Activated CD8-positive, alpha-beta T cell treated with anti-CD3 and anti-CD28 coated beads, Interleukin-2, amount 10 ng/mL, durations not matched to agents 7 days and 5 days (primary cell): ENCODE data around the gene GALNT9. TPM values are rescaled to one million over a fixed set of nuclear protein-coding genes. Genes with fewer than 3 reads are reported as not detected.
"Not testable (repeated sequence)": the region's sequence is repeated elsewhere in the genome, so short reads cannot be mapped to it uniquely, and the experiment has no call there.

Source experiments
- ATAC-seq: fragments of 150-1000 bp; cut with Tn5 transposase; one replicate; pipeline ENCODE4 v1.10.0; 2021; ENCODE audit warnings: moderate library complexity
- CTCF ChIA-PET: fragments of 350-600 bp; sonication (Branson Sonifier 250); formaldehyde crosslinking; loops from one replicate; lab custom pipeline; 2021; ENCODE audit warnings: antibody characterized with exemption; lab: Charles Lee
- POLR2A ChIA-PET: fragments of 350-600 bp; sonication (Branson Sonifier 250); formaldehyde crosslinking; loops from one replicate; lab custom pipeline; 2021; ENCODE audit warnings: antibody characterized with exemption; lab: Charles Lee
- DNase-seq: peaks from one replicate; pipeline ENCODE4 v3.0.0-alpha.2; 2020
- H3K27ac Mint-ChIP-seq: one replicate; pipeline ENCODE4 v1.8.0; 2021; ENCODE audit warnings: mild to moderate bottlenecking, mixed read lengths
- H3K27me3 Mint-ChIP-seq: one replicate; pipeline ENCODE4 v1.8.0; 2021; ENCODE audit warnings: low read depth, mixed read lengths
- H3K36me3 Mint-ChIP-seq: one replicate; pipeline ENCODE4 v1.8.0; 2021; ENCODE audit warnings: low read depth, mixed read lengths
- H3K4me1 Mint-ChIP-seq: one replicate; pipeline ENCODE4 v1.8.0; 2021; ENCODE audit warnings: low read depth, mixed read lengths
- H3K4me3 Mint-ChIP-seq: one replicate; pipeline ENCODE4 v1.8.0; 2021; ENCODE audit warnings: mild to moderate bottlenecking, mixed read lengths
- H3K9me3 Mint-ChIP-seq: one replicate; pipeline ENCODE4 v1.8.0; 2022; ENCODE audit warnings: mixed read lengths; ENCODE audit not compliant: insufficient read depth
- total RNA-seq, 2 experiments: library from RNA; stranded (reverse); gene quantifications; one replicate each; pipeline ENCODE4 v1.2.3, GENCODE V29; 2021

The GALNT9 gene
- total RNA-seq, 2 experiments from 2014 or later, result not detected

GRCh38 chr12:132151145-132151765 is 178.1 kb downstream of the GALNT9 start:
- Mint-ChIP-seq H3K4me1 (peaks cover 6% of the 10 kb centered on the region), H3K27me3 (no peaks in the 10 kb centered on the region), H3K9me3 (no peaks in the 10 kb centered on the region), H3K4me3 (no peak overlapping the region), H3K36me3 (peaks cover 8% of the 10 kb centered on the region), H3K27ac (no peak overlapping the region)
- ChIA-PET POLR2A (no interaction called here), CTCF (no interaction called here)
- DNase-seq (no peak), ATAC-seq (no peak)

- Mint-ChIP-seq H3K4me1 (peaks cover 11% of the 10 kb centered on the region), H3K36me3 (peaks cover 10% of the 10 kb centered on the region), H3K9me3 (no peaks in the 10 kb centered on the region), H3K27ac (no peak overlapping the region), H3K27me3 (no peaks in the 10 kb centered on the region), H3K4me3 (no peak overlapping the region)
- POLR2A ChIA-PET, result no interaction called here
- CTCF ChIA-PET, result no interaction called here
- DNase-seq, result no peak
- ATAC-seq, result no peak
These were observed 178.6 kb downstream of the GALNT9 start for GRCh38 chr12:132150780-132151144.

- H3K4me3 Mint-ChIP-seq, H3K9me3 Mint-ChIP-seq, H3K27me3 Mint-ChIP-seq, H3K27ac Mint-ChIP-seq, H3K36me3 Mint-ChIP-seq, POLR2A ChIA-PET, DNase-seq, ATAC-seq, CTCF ChIA-PET: not testable (repeated sequence)
- H3K4me1 Mint-ChIP-seq, result peaks cover 21% of the 10 kb centered on the region
These were observed 179.9 kb downstream of the GALNT9 start for GRCh38 chr12:132149526-132149925.

GRCh38 chr12:132148368-132149045 is 180.9 kb downstream of the GALNT9 start:
- ChIA-PET POLR2A (no interaction called here), CTCF (no interaction called here)
- Mint-ChIP-seq H3K4me3 (no peak overlapping the region), H3K36me3 (peaks cover 12% of the 10 kb centered on the region), H3K9me3 (no peaks in the 10 kb centered on the region), H3K27me3 (no peaks in the 10 kb centered on the region), H3K4me1 (peaks cover 21% of the 10 kb centered on the region), H3K27ac (no peak overlapping the region)
- DNase-seq (no peak), ATAC-seq (no peak)

GRCh38 chr12:132147423-132148367 is 181.7 kb downstream of the GALNT9 start:
- Mint-ChIP-seq H3K9me3 (no peaks in the 10 kb centered on the region), H3K4me3 (no peak overlapping the region), H3K36me3 (peaks cover 12% of the 10 kb centered on the region), H3K4me1 (peaks cover 26% of the 10 kb centered on the region), H3K27me3 (no peaks in the 10 kb centered on the region), H3K27ac (no peak overlapping the region)
- CTCF ChIA-PET, result no interaction called here
- DNase-seq, result no peak
- ATAC-seq, result no peak
- POLR2A ChIA-PET, result no interaction called here

- ChIA-PET CTCF (interaction anchor here (0.8 kb wide), 1 partner anchor 72 kb away, joined by 3 read pairs; no protein-coding TSS in a partner anchor), POLR2A (interaction anchor here (0.8 kb wide), 1 partner anchor 9 kb away, joined by 3 read pairs; no protein-coding TSS in a partner anchor)
- H3K4me1 Mint-ChIP-seq, result peaks cover 32% of the 10 kb centered on the region
- no peak for ATAC-seq
- H3K27me3 Mint-ChIP-seq, result no peaks in the 10 kb centered on the region
- no peaks in the 10 kb centered on the region for H3K9me3 Mint-ChIP-seq
- H3K36me3 Mint-ChIP-seq, result peaks cover 12% of the 10 kb centered on the region
- no peak overlapping the region for H3K4me3 Mint-ChIP-seq
- DNase-seq, result no peak
- no peak overlapping the region for H3K27ac Mint-ChIP-seq
These were observed 182.5 kb downstream of the GALNT9 start for GRCh38 chr12:132146772-132147422.

Other genes with a start within 250 kb of the GALNT9 start
- 10 to 100 TPM; 27.6 to 28.4 TPM for gene DDX51, start 185.3 kb downstream of the GALNT9 start, total RNA-seq
- 10 to 100 TPM; 32.8 to 34.4 TPM for gene NOC4L, start 185.1 kb downstream of the GALNT9 start, total RNA-seq
- gene FBRSL1, start 160.6 kb upstream of the GALNT9 start, total RNA-seq, result 10 to 100 TPM; 51.2 to 58.5 TPM